H1 (cell line): ENCODE results near the gene TP53BP2. TPM values are rescaled to one million over a fixed set of nuclear protein-coding genes. Genes with fewer than 3 reads are reported as not detected.
"Not testable (repeated sequence)": the region's sequence is repeated elsewhere in the genome, so short reads cannot be mapped to it uniquely, and the experiment has no call there.

Source experiments
- CTCF ChIA-PET: fragments of 300-600 bp; sonication (Branson Sonifier 250); formaldehyde crosslinking; loops from one replicate; lab custom pipeline; 2021; ENCODE audit not compliant: partially characterized antibody; lab: Charles Lee
- POLR2A ChIA-PET: fragments of 300-600 bp; sonication (Branson Sonifier 250); formaldehyde crosslinking; loops from one replicate; lab custom pipeline; 2021; ENCODE audit warnings: inconsistent platforms; ENCODE audit not compliant: partially characterized antibody; lab: Charles Lee
- DNase-seq, 2 experiments: peaks; one replicate each; pipeline versions ENCODE4 v3.0.0 to v3.0.0-alpha.2; 2010 to 2022; ENCODE audit warnings: low spot score in 2 of 2, low read depth in 1 of 2, mixed read lengths in 1 of 2
- FAIRE-seq: peaks from 2 replicates; lab custom pipeline; 2011; peaks lifted over from hg19 to GRCh38; lab: Jason Lieb, UNC
- H2AFZ ChIP-seq: 2 replicates; pipeline ENCODE4 v1.8.1; 2012; ENCODE audit warnings: low read length, inconsistent platforms
- H2AK5ac ChIP-seq: 2 replicates; pipeline ENCODE4 v1.6.1; 2013; ENCODE audit warnings: low read depth, low read length
- H2BK120ac ChIP-seq: replicated peaks from 2 replicates; pipeline ENCODE3; 2013; ENCODE audit warnings: low read depth, low read length, inconsistent platforms
- H2BK12ac ChIP-seq: 2 replicates; pipeline ENCODE4 v1.6.1; 2013; ENCODE audit warnings: low read depth, low read length
- H2BK15ac ChIP-seq: 2 replicates; pipeline ENCODE4 v1.6.1; 2013; ENCODE audit warnings: low read length
- H2BK20ac ChIP-seq: 2 replicates; pipeline ENCODE4 v1.6.1; 2013; ENCODE audit warnings: low read length
- H2BK5ac ChIP-seq: 2 replicates; pipeline ENCODE4 v1.6.1; 2013; ENCODE audit warnings: low read depth, low read length
- H3K14ac ChIP-seq: 2 replicates; pipeline ENCODE4 v1.6.1; 2013; ENCODE audit warnings: inconsistent platforms; ENCODE audit not compliant: insufficient read length
- H3K18ac ChIP-seq: 2 replicates; pipeline ENCODE4 v1.6.1; 2013; ENCODE audit warnings: low read length; ENCODE audit errors: extremely low read depth
- H3K23ac ChIP-seq: 2 replicates; pipeline ENCODE4 v1.6.1; 2013; ENCODE audit warnings: inconsistent platforms; ENCODE audit not compliant: insufficient read length
- H3K23me2 ChIP-seq: 2 replicates; pipeline ENCODE4 v1.6.1; 2013; ENCODE audit warnings: low read depth, low read length
- H3K27ac ChIP-seq: 2 replicates; pipeline ENCODE4 v1.6.1; 2011; ENCODE audit warnings: low read depth, low read length, inconsistent platforms
- H3K27me3 ChIP-seq, 4 experiments: replicated peaks in 1 of 4; 1 replicate in 1 of 4; 2 replicates in 3 of 4; pipeline versions ENCODE4 v1.6.1 to v1.8.1; 2011 to 2013; ENCODE audit warnings: low read length in 3 of 4, mild to moderate bottlenecking in 3 of 4, inconsistent platforms in 2 of 4, mixed read lengths in 2 of 4, moderate library complexity in 1 of 4; ENCODE audit not compliant: control insufficient read depth in 3 of 4, insufficient read depth in 3 of 4; ENCODE audit errors: extremely low read depth in 1 of 4
- H3K36me3 ChIP-seq, 4 experiments: 2 replicates each; pipeline versions ENCODE4 v1.6.1 to v1.8.1; 2011 to 2013; ENCODE audit warnings: mild to moderate bottlenecking in 4 of 4, low read length in 3 of 4, moderate library complexity in 2 of 4, control low read depth in 1 of 4, inconsistent platforms in 1 of 4; ENCODE audit not compliant: insufficient read depth in 4 of 4, control insufficient read depth in 2 of 4
- H3K4ac ChIP-seq: replicated peaks from 2 replicates; pipeline ENCODE3; 2013; ENCODE audit warnings: low read length, low read depth, mixed read lengths, inconsistent platforms; ENCODE audit not compliant: insufficient read length
- H3K4me1 ChIP-seq, 4 experiments: replicated peaks in 1 of 4; 1 replicate in 1 of 4; 2 replicates in 3 of 4; pipeline versions ENCODE4 v1.6.1 to v1.8.1; 2011 to 2013; ENCODE audit warnings: low read length in 3 of 4, inconsistent platforms in 2 of 4, mixed read lengths in 1 of 4; ENCODE audit not compliant: insufficient read depth in 4 of 4, control insufficient read depth in 3 of 4
- H3K4me2 ChIP-seq, 2 experiments: 2 replicates each; pipeline versions ENCODE4 v1.6.1 to v1.8.1; 2011 to 2013; ENCODE audit warnings: low read depth in 2 of 2, low read length in 2 of 2, control low read depth in 1 of 2, inconsistent platforms in 1 of 2, mild to moderate bottlenecking in 1 of 2; ENCODE audit not compliant: insufficient read depth in 1 of 2
- H3K4me3 ChIP-seq, 4 experiments: fragments of 200-600, 300-600 bp in 1 of 4; sonication (generic), shearing (Covaris generic), sonication (Bioruptor Twin) in 1 of 4; 2 replicates each; pipeline versions ENCODE4 v1.5.1 to v1.8.1; 2011 to 2016; ENCODE audit warnings: low read length in 4 of 4, low read depth in 3 of 4, control low read depth in 2 of 4, inconsistent platforms in 2 of 4, mild to moderate bottlenecking in 2 of 4, mixed read lengths in 1 of 4, moderate library complexity in 1 of 4; ENCODE audit not compliant: insufficient read depth in 2 of 4; ENCODE audit errors: extremely low read depth in 1 of 4
- H3K56ac ChIP-seq: replicated peaks from 2 replicates; pipeline ENCODE3; 2013; ENCODE audit warnings: low read depth, mild to moderate bottlenecking, mixed read lengths, low read length, inconsistent platforms; ENCODE audit not compliant: insufficient read length
- H3K79me1 ChIP-seq: 2 replicates; pipeline ENCODE4 v1.6.1; 2013; ENCODE audit warnings: low read depth, low read length, control low read depth
- H3K79me2 ChIP-seq, 2 experiments: 2 replicates each; pipeline versions ENCODE4 v1.6.1 to v1.8.1; 2012 to 2013; ENCODE audit warnings: low read length in 2 of 2, mild to moderate bottlenecking in 2 of 2, inconsistent platforms in 1 of 2; ENCODE audit not compliant: insufficient read depth in 2 of 2, control insufficient read depth in 1 of 2
- H3K9ac ChIP-seq, 4 experiments: replicated peaks in 1 of 4; 1 replicate in 1 of 4; 2 replicates in 3 of 4; pipeline versions ENCODE4 v1.6.1 to v1.8.1; 2011 to 2013; ENCODE audit warnings: low read depth in 3 of 4, low read length in 3 of 4, control low read depth in 2 of 4, mild to moderate bottlenecking in 2 of 4, moderate library complexity in 2 of 4, inconsistent platforms in 1 of 4; ENCODE audit errors: extremely low read depth in 1 of 4
- H3K9me3 ChIP-seq, 2 experiments: 2 replicates each; pipeline versions ENCODE4 v1.6.1 to v1.8.1; 2012 to 2013; ENCODE audit warnings: mild to moderate bottlenecking in 2 of 2, moderate library complexity in 2 of 2, control low read depth in 1 of 2, inconsistent platforms in 1 of 2, low read depth in 1 of 2, low read length in 1 of 2, mixed read lengths in 1 of 2; ENCODE audit not compliant: insufficient read depth in 2 of 2
- H4K20me1 ChIP-seq, 2 experiments: replicated peaks in 1 of 2; 2 replicates each; pipeline versions ENCODE3 to v1.8.1; 2011 to 2013; ENCODE audit warnings: inconsistent platforms in 2 of 2, low read length in 2 of 2, mild to moderate bottlenecking in 1 of 2; ENCODE audit not compliant: insufficient read depth in 2 of 2, control insufficient read depth in 1 of 2
- H4K5ac ChIP-seq: 2 replicates; pipeline ENCODE4 v1.6.1; 2013; ENCODE audit warnings: low read length, low read depth, mixed read lengths, inconsistent platforms; ENCODE audit not compliant: insufficient read length
- H4K8ac ChIP-seq: 2 replicates; pipeline ENCODE4 v1.8.0; 2013; ENCODE audit warnings: mild to moderate bottlenecking, moderate library complexity, low read length, inconsistent platforms; ENCODE audit not compliant: insufficient read depth; ENCODE audit errors: extremely low read depth
- H4K91ac ChIP-seq: replicated peaks from 2 replicates; pipeline ENCODE3; 2013; ENCODE audit warnings: low read length, mixed read lengths, inconsistent platforms; ENCODE audit not compliant: insufficient read length
- WGBS, 2 experiments: shearing (Covaris generic) in 1 of 2; methylation state at CpG; one replicate each; pipeline versions ENCODE4 v1.1.6 to v1.1.7; 2013 to 2015; ENCODE audit warnings: low lambda C conversion rate in 2 of 2, mixed read lengths in 2 of 2, inconsistent platforms in 1 of 2, low coverage in 1 of 2, missing lambda C conversion rate in 1 of 2; ENCODE audit not compliant: insufficient replicate concordance in 2 of 2, insufficient coverage in 1 of 2, insufficient read length in 1 of 2; ENCODE audit errors: extremely low coverage in 1 of 2, missing lambda C conversion rate in 1 of 2; 5-methylcytosine and 5-hydroxymethylcytosine counted together
- polyA plus RNA-seq, 7 experiments: library from polyadenylated mRNA; depleted of rRNA in 3 of 7; stranded (reverse) in 5 of 7; unstranded in 2 of 7; fragments of >200 nt in 5 of 7; fragments of 200-250 nt in 2 of 7; gene quantifications; 1 replicate in 5 of 7; 2 replicates in 1 of 7; 4 replicates in 1 of 7; pipeline versions ENCODE4 v1.2.1 to v1.2.3, GENCODE V29; 2011 to 2013; ENCODE audit warnings: missing spikeins in 2 of 7, mixed read lengths in 2 of 7
- total RNA-seq: library from RNA; stranded (reverse); fragmentation: NEBNext Ultra II Directional; extraction: Animal tissue kit (Norgen Biotek cat#: 25700); gene quantifications from 2 replicates; pipeline ENCODE4 v1.2.1, GENCODE V29; 2021

TP53BP2 gene
- total and polyA plus RNA-seq, 2 of the 8 experiments (the other 6 are each of a cell fraction or from before 2014, with no cell fraction given) = 18.0 to 38.7 TPM

GRCh38 chr1:223890494-223890893 is 44.7 kb upstream of the TP53BP2 start:
- H3K9ac ChIP-seq, H2BK20ac ChIP-seq, H3K79me2 ChIP-seq, POLR2A ChIA-PET, H2BK15ac ChIP-seq, DNase-seq, H4K20me1 ChIP-seq, H3K4ac ChIP-seq, H3K79me1 ChIP-seq, H3K27ac ChIP-seq, H2BK120ac ChIP-seq, H3K23me2 ChIP-seq, H4K8ac ChIP-seq, H3K23ac ChIP-seq, H3K27me3 ChIP-seq, H3K36me3 ChIP-seq, H3K56ac ChIP-seq, H3K4me2 ChIP-seq, H3K14ac ChIP-seq, H3K9me3 ChIP-seq, H4K5ac ChIP-seq, H2BK5ac ChIP-seq, H4K91ac ChIP-seq, FAIRE-seq, H2AFZ ChIP-seq, H2AK5ac ChIP-seq, H3K18ac ChIP-seq, H3K4me1 ChIP-seq, H3K4me3 ChIP-seq, H2BK12ac ChIP-seq: not testable (repeated sequence)
- CTCF ChIA-PET = interaction anchor here (0.6 kb wide), 1 partner anchor 467 kb away, joined by 3 read pairs; no protein-coding TSS in a partner anchor
- WGBS, 2 experiments = 61% methylated on average over 4 of the region's 7 CpGs; no CpG with 5 or more reads in 1 of the 2 experiments

DNA sequence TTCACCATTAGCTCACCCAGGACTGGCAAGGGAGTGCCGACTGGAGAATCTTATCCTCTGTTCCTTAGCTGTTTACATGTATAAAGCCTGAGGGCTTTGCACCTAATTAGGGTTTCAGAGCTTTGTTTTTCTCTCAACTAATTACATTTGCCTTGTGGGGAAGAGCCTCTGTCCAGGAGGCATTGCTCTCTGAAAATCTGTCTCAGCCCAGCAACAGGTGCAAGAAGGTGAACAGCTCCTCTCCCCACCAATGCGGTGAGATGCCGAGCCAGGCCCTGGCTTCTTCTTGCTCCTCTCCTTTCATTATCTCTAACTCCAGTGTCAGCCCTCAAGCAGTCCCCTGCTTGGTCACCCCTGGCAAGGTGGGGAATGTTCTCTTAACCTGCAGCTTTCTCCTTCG is 43.6 kb upstream of the TP53BP2 start:
- H2AFZ ChIP-seq, H2AK5ac ChIP-seq, H3K4me3 ChIP-seq, H3K4me1 ChIP-seq, H3K14ac ChIP-seq, H3K56ac ChIP-seq, H3K9me3 ChIP-seq, H3K4me2 ChIP-seq, H3K79me1 ChIP-seq, FAIRE-seq, H3K23ac ChIP-seq, H3K79me2 ChIP-seq, H3K9ac ChIP-seq, H3K27me3 ChIP-seq, DNase-seq, H4K8ac ChIP-seq, H3K18ac ChIP-seq, H3K36me3 ChIP-seq, H2BK20ac ChIP-seq, H4K20me1 ChIP-seq, H4K5ac ChIP-seq, H4K91ac ChIP-seq, H3K23me2 ChIP-seq, H2BK15ac ChIP-seq, POLR2A ChIA-PET, H2BK120ac ChIP-seq, CTCF ChIA-PET, H3K27ac ChIP-seq, H3K4ac ChIP-seq, H2BK5ac ChIP-seq, H2BK12ac ChIP-seq: not testable (repeated sequence)
- 90% methylated on average over 3 of the region's 4 CpGs; no CpG with 5 or more reads in 1 of the 2 experiments for WGBS, 2 experiments
